HUES6 (cell line): ENCODE results near the gene SMYD3.
"Not testable (repeated sequence)": the region's sequence is repeated elsewhere in the genome, so short reads cannot be mapped to it uniquely, and the experiment has no call there.

ENCODE experiments used
- H3K27ac ChIP-seq: 2 replicates; pipeline ENCODE4 v1.7.0; 2013; ENCODE audit warnings: low read depth, mild to moderate bottlenecking, low read length, inconsistent platforms
- H3K27me3 ChIP-seq: 2 replicates; pipeline ENCODE4 v1.6.1; 2013; ENCODE audit warnings: low read length; ENCODE audit not compliant: control insufficient read depth, insufficient read depth
- H3K36me3 ChIP-seq: 2 replicates; pipeline ENCODE4 v1.6.1; 2013; ENCODE audit warnings: low read length; ENCODE audit not compliant: control insufficient read depth, insufficient read depth
- H3K4me1 ChIP-seq: 2 replicates; pipeline ENCODE4 v1.6.1; 2013; ENCODE audit warnings: low read length; ENCODE audit not compliant: control insufficient read depth, insufficient read depth
- H3K4me3 ChIP-seq: 2 replicates; pipeline ENCODE4 v1.5.1; 2013; ENCODE audit warnings: low read depth, low read length
- H3K9ac ChIP-seq: one replicate; pipeline ENCODE4 v1.6.1; 2013; ENCODE audit warnings: mild to moderate bottlenecking, low read length
- H3K9me3 ChIP-seq: 2 replicates; pipeline ENCODE4 v1.6.1; 2013; ENCODE audit warnings: low read depth, low read length; ENCODE audit not compliant: control insufficient read depth, insufficient read depth

The SMYD3 gene

GRCh38 chr1:246081856-246082668 lies 425.0 kb downstream of the SMYD3 start:
- no peaks in the 10 kb centered on the region for H3K4me1 ChIP-seq
- H3K9me3 ChIP-seq, result peaks cover 16% of the 10 kb centered on the region
- no peak overlapping the region for H3K4me3 ChIP-seq
- peaks cover 3% of the 10 kb centered on the region; the same call in 1 of the 2 replicates for H3K36me3 ChIP-seq
- no peak overlapping the region for H3K27ac ChIP-seq
- H3K9ac ChIP-seq, result no peak overlapping the region
- H3K27me3 ChIP-seq, result no peaks in the 10 kb centered on the region

DNA sequence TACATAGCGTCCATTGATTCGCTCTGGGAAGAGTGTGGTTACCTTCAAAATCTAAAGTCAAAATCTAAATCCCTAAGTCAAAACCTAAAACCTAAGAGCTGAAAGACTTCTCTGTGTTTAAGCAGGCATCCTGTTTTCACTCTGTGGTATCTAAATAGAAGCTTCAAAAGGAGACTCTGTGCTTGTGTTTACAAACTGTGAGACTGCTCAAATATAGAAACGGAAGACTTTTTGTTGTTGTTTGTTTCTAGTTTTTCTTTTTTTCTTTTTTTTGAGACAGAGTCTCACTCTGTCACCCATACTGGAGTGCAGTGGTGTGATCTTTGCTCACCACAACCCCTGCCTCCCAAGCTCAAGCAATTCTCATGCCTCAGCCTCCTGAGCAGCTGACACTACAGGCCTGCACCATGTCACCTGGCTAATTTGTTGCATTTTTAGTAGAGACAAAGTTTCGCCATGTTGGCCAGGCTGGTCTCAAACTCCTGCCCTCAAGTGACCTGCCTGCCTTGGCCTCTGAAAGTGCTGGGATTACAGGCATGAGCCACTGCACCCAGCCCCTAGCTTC lies 425.9 kb downstream of the SMYD3 start:
- H3K27me3 ChIP-seq, result no peaks in the 10 kb centered on the region
- H3K36me3 ChIP-seq, result peaks cover 3% of the 10 kb centered on the region; the same call in 1 of the 2 replicates
- H3K9ac ChIP-seq, result no peak overlapping the region
- H3K4me1 ChIP-seq, result no peaks in the 10 kb centered on the region
- H3K9me3 ChIP-seq, result peaks cover 16% of the 10 kb centered on the region
- H3K4me3 ChIP-seq, result no peak overlapping the region
- no peak overlapping the region for H3K27ac ChIP-seq

- H3K4me3 ChIP-seq, result no peak overlapping the region
- no peaks in the 10 kb centered on the region for H3K4me1 ChIP-seq
- no peaks in the 10 kb centered on the region for H3K27me3 ChIP-seq
- peaks cover 3% of the 10 kb centered on the region; the same call in 1 of the 2 replicates for H3K36me3 ChIP-seq
- H3K9ac ChIP-seq, result no peak overlapping the region
- no peak overlapping the region for H3K27ac ChIP-seq
- peaks cover 16% of the 10 kb centered on the region for H3K9me3 ChIP-seq
These were observed 427.0 kb downstream of the SMYD3 start for GRCh38 chr1:246080031-246080430.

GRCh38 chr1:246078888-246079252 lies 428.2 kb downstream of the SMYD3 start:
- no peak overlapping the region for H3K4me3 ChIP-seq
- no peak overlapping the region for H3K27ac ChIP-seq
- H3K4me1 ChIP-seq, result no peaks in the 10 kb centered on the region
- H3K9ac ChIP-seq, result no peak overlapping the region
- H3K9me3 ChIP-seq, result peaks cover 16% of the 10 kb centered on the region
- H3K36me3 ChIP-seq, result peaks cover 3% of the 10 kb centered on the region; the same call in 1 of the 2 replicates
- no peaks in the 10 kb centered on the region for H3K27me3 ChIP-seq

GRCh38 chr1:246078126-246078887 lies 428.8 kb downstream of the SMYD3 start:
- no peaks in the 10 kb centered on the region for H3K4me1 ChIP-seq
- no peak overlapping the region for H3K27ac ChIP-seq

GRCh38 chr1:246077476-246077875 lies 429.6 kb downstream of the SMYD3 start:
- no peak overlapping the region for H3K4me3 ChIP-seq
- H3K36me3 ChIP-seq, result peaks cover 3% of the 10 kb centered on the region; the same call in 1 of the 2 replicates
- H3K27ac ChIP-seq, result no peak overlapping the region
- no peaks in the 10 kb centered on the region; the same call in 1 of the 2 replicates for H3K4me1 ChIP-seq
- peaks cover 15% of the 10 kb centered on the region for H3K9me3 ChIP-seq
- no peak overlapping the region for H3K9ac ChIP-seq
- H3K27me3 ChIP-seq, result no peaks in the 10 kb centered on the region

More at GRCh38 chr1:246078126-246078887, 428.8 kb downstream of the SMYD3 start:
- Histone ChIP-seq H3K9me3 (peaks cover 16% of the 10 kb centered on the region), H3K27me3 (no peaks in the 10 kb centered on the region), H3K4me3 (no peak overlapping the region), H3K9ac (no peak overlapping the region), H3K36me3 (peaks cover 3% of the 10 kb centered on the region; the same call in 1 of the 2 replicates)

- Histone ChIP-seq H3K9ac (no peak overlapping the region), H3K27me3 (no peaks in the 10 kb centered on the region)
These were observed 432.7 kb downstream of the SMYD3 start for GRCh38 chr1:246074421-246074820.

DNA sequence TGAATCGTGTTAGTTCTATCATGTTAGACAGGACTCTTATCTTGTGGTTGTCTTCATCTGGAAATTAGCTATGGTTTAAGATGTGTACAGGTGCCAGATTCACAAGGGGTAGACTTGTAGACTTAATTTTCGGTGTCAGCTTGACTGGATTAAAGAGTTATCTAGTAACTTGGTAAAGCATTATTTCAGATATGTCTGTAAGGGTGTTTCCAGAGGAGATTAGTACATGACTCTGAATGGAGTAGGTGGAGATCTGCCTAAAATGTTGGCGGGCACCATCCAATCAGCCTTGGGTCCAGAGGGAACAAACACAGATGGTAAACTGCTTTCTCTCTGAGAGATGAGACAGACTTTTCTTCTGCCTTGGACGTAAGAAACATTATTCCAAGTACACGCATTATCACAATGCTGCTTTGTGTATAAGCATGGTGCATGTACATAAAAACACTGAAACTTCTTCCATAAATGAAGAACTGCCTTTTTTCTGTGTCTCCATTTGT lies 434.6 kb downstream of the SMYD3 start:
- Histone ChIP-seq H3K36me3 (no peaks in the 10 kb centered on the region), H3K9me3 (no peaks in the 10 kb centered on the region), H3K27ac (no peak overlapping the region), H3K9ac (no peak overlapping the region), H3K4me3 (no peak overlapping the region), H3K27me3 (peaks cover 6% of the 10 kb centered on the region; the same call in 1 of the 2 replicates), H3K4me1 (peaks cover 25% of the 10 kb centered on the region)

More at GRCh38 chr1:246074421-246074820, 432.7 kb downstream of the SMYD3 start:
- Histone ChIP-seq H3K4me1 (peaks cover 12% of the 10 kb centered on the region; the same call in 1 of the 2 replicates), H3K9me3 (no peaks in the 10 kb centered on the region), H3K36me3 (no peaks in the 10 kb centered on the region), H3K4me3 (no peak overlapping the region), H3K27ac (no peak overlapping the region)

GRCh38 chr1:246071981-246072380 lies 435.1 kb downstream of the SMYD3 start:
- H3K36me3 ChIP-seq, H3K9ac ChIP-seq, H3K4me3 ChIP-seq, H3K27ac ChIP-seq, H3K9me3 ChIP-seq: not testable (repeated sequence)
- Histone ChIP-seq H3K27me3 (peaks cover 11% of the 10 kb centered on the region; the same call in 1 of the 2 replicates), H3K4me1 (peaks cover 31% of the 10 kb centered on the region)

GRCh38 chr1:246071561-246071960 lies 435.5 kb downstream of the SMYD3 start:
- H3K4me3 ChIP-seq, H3K36me3 ChIP-seq, H3K9ac ChIP-seq, H3K9me3 ChIP-seq, H3K27ac ChIP-seq: not testable (repeated sequence)
- H3K27me3 ChIP-seq, result peaks cover 11% of the 10 kb centered on the region; the same call in 1 of the 2 replicates
- H3K4me1 ChIP-seq, result peaks cover 35% of the 10 kb centered on the region
